Activated CD8-positive, alpha-beta memory T cell treated with anti-CD3 and anti-CD28 coated beads, Interleukin-2, amount 50 U/mL, for 4 hours (primary cell): ENCODE measurements around the gene SLC13A3.

ENCODE experiments used
- DNase-seq: peaks from one replicate; pipeline ENCODE4 v3.0.0-alpha.2; 2020

Gene SLC13A3

DNA sequence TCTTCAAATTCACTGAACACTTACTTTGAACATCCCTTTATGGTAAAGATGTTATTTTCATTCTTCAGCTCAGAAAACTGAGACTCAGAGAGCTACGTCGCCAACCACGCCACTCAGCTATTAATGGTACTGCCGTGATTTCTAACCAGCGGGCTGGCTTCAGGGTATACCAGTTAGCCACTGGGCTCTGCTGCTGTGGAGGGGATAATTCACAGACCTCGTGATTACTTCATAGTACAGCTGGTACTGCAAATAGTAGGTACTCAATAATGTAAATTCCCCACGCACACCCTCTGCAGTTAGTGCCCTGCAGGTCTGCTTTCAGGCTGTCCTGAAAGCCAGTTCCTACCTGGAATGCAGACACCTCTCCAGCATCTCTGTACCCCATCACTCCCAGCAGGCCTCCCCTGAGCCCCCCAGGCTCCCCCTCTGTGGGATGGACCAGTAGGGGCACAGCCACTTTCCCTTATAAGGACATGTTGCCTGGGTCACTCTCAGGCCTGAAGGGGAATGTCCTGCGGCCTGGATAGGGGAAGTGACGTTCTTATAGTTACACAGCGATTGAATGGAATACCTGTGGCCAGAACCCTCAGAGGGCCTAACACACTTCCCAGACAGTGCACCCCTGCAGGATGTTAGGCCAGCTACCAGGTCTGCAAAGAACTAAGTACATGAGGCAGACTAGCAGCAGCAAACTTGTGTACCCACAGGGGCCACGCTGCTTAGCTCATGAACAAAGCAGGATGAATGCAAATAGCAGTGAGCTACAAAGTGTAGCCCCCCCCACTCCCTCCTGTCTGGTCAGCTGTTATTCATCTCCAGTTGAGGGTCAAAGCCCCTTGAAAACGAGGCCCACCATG lies 99.5 kb downstream of the SLC13A3 start:
- no peak for DNase-seq

DNA sequence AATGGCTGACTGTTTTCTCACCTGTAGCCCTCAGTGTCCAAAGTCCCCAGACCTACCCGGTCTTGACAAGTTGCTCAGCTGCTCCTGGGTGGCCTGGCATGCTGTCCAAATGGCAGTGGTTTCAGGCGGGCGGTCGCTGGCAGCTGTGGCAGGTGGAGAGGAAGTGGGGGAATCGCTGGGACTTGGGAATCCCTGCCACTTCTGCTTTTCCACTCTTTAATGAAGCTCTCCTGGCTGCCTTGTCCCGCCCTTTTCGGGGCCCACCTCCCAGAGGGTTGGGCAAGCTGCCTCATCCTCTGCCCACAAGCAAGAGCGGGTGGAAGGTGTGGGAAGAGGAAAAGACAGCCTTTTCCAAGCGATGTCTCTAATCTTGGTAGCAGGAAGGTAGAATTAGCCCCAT lies 100.8 kb downstream of the SLC13A3 start, which contains the start of gene OCSTAMP:
TSS of gene OCSTAMP (minus strand) at position 194 of the 400 bp plus-strand sequence. CDS start at position 100, 94 bp downstream.
- DNase-seq = no peak

DNA sequence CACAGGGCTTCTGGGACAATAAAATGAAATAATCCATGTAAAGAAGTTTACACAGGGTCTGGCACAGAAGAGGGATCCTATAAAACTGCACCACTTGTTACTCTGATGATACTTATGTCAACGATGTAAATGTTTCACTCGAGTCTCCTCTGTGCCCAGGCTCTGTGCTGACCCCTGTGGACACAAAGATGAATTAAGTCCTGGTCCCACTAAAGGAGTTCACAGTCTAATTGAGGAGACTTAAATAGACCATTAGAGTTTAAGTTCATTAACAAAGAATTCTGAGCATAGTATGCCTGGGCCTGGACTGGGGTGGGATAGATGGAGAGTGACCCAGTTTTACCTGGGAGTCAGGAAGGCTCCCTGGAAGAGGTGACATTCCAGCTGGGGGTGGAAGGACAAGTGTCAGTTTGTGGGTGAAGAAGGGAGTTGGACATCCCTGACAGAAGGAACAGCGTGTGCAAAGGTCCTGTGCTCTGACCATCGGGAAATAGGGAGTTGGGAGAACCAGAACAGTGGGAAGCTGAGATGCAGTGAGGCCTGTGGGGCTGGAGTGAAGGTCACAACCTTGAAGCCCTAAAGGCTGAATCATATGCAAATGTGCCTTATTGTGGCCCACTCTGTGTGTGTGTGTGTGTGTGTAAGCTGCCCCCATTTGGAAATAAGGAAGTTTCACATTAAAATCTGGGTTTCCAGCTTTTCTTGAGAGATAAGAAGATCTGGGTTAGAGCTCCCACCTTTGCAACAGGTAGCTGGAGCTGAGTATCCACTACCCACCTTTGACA lies 101.9 kb downstream of the SLC13A3 start:
- no peak for DNase-seq

DNA sequence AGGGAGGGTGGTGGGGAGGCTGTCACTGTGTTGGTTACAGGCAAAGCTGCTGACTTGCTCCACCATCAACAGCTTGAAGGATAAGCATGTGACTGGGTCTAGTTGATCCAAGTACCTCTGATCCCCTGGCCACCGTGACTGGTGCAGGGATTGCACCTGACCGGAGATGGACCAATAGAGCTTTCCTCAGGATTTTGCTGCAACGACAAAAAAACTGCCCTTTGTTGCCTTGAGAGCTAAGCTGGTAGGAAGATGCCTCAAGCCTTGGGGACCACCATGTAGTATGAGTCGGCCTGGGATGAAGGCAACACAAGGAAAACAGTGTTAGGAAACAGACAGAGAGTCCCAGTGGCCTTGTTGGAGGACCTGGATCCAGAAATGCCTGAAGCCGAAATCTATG lies 102.6 kb downstream of the SLC13A3 start:
- no peak for DNase-seq

DNA sequence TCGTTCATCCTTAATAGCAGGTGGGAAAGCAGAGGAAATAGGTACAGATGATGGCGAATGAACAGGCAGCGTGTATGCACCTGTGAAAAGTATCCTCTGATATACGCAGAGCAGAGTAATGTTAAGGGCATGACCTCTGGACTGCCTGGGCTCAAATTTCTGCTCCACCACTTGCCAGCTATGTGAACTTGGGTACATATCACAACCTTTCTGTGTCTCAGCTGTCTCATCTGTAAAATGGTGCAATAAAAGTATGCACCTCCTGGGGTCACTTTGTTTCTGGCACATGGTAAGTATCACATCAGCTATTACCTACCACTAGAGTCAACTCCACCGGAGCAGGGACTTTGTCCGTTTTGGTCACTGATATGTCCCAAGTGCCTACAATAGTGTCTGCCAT lies 103.3 kb downstream of the SLC13A3 start:
- no peak for DNase-seq

DNA sequence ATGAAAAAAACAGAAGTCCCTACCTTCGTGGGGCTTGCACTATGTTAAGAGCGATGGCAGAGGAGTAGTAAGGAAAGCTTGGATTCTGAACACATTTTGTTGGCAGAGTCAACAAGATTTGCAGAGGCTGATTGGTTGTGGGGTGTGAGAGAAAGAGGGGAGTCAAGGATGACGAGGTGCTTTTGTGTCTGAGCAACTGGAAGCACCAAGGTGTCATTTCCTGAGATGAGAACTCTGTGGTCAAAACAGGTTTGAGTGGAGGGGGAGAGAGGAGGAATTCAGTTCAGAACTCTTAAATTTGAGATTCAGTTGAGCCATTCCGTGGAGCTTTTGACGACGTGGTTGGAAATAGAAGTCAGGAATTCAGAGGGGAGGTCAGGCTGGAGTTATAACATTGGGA lies 104.3 kb downstream of the SLC13A3 start:
- DNase-seq = no peak

DNA sequence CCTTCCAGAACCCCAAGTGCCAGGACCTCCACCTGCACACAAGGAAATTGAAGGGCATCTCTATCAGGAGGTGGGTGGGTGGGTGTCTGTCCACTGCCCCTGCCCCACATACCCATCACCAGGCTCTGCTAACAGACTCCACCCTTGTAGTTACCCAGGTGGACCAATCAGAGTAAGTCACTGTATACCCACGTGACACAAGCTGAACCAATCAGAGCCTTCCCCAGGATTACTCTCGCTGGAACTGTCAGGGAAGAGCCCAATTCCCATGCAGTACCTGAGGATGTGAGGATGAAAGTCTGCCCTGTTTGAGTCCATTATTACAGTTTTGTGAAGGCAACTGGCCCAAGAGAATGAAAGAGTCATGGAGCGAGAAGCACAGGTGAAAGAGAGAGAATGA lies 105.0 kb downstream of the SLC13A3 start:
- DNase-seq = no peak

DNA sequence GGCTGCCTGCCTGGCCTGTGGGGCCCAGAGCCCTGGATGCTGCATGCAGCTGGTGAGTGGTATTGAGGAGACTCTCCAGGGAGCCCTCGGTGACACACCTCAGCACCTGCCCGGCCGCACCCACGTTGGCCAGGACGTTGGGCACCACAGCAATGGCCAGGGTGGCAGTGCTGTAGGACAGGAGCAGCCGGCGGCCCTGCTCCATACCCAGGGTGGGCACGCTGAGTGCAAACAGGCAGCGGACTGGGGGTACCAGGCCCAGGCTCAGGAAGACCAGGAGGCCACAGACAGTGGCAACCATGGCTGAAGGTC lies 105.5 kb downstream of the SLC13A3 start:
- no peak for DNase-seq

DNA sequence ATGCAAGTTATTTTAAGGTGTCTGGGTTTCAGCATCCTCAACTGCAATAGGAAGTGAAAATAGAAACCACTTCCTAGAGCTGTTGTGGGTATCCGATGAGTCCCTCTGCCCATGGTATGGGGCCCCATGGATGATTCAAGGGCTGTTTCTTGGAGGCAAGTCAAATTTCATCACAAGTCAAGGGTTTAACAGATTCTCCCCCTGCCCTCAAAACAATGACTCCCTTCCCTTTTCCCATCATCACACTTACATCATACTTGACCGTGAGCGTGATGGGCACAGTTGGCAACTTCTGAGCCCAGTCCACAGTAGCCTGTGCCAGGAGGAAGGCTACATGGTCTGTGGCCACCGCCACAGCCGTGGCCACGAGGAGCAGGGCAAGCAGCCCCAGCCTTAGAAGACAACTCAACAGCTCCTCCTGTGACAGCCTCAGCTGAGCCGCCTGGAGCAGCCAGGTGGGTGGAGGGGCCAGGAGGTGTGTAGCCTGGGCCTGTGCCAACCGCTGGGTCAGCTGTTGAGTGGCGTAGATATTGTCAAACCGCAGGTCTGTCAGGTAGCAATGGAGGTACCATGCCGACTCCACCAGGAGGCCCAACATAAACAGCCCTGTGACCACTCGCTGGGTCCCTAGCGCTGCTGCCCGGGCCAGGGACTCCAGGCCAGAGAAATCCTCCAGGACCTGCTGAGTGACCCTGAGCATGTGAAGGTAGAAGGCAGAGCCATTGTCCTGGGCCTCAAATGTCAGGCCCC lies 106.0 kb downstream of the SLC13A3 start:
- DNase-seq = no peak

DNA sequence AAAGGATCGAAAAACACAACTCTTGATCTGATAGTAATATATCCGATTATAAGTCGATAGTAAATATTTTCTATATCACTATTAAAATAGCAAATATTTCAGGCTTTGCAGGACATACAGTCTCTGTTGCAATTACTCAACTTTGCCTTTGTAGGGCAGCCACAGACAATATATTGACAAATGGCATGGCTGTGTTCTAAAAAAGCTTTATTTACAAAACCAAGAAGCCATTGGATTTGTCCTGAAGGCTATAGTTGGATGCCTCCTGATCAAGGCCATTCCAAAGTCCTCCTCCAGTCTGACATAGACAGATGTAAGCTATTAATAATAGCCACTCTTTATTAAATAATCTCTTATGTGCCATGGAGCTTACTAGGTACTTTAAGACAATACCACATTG lies 106.7 kb downstream of the SLC13A3 start:
- no peak for DNase-seq

DNA sequence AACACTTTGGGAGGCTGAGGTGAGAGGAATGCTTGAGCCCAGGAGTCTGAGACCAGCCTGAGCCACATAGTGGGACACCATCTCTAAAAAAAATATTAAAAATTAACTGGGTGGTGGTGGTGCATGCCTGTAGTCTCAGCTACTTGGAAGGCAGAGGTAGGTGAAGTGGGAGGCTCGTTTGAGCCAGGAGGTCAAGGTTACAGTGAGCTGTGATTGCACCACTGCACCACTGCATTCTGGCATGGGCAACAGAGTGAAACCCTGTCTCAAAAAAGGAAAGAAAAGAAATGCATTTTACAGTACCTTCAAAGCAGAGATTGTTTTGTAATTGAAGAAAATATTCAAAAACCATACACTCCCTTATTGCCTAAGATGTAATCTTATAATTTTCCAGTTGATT lies 107.3 kb downstream of the SLC13A3 start:
- no peak for DNase-seq

DNA sequence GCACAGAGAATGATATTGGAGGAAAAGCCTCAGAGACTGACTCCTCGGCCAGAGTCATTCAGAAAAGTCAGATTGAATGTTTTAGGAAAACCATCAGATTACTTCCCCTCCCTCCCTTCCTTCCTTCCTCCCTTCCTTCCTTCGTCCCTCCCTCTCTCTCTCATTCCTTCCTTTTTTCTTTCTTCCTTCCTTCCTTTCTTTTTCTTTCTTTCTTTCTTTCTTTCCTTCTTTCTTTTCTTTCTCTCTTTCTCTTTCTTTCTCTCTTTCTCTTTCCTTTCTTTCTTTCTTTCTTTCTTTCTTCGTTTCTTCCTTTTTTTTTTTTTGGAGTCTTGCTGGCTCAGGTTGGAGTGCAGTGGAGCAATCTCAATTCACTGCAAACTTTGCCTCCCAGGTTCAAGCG lies 108.2 kb downstream of the SLC13A3 start:
- DNase-seq = no peak

DNA sequence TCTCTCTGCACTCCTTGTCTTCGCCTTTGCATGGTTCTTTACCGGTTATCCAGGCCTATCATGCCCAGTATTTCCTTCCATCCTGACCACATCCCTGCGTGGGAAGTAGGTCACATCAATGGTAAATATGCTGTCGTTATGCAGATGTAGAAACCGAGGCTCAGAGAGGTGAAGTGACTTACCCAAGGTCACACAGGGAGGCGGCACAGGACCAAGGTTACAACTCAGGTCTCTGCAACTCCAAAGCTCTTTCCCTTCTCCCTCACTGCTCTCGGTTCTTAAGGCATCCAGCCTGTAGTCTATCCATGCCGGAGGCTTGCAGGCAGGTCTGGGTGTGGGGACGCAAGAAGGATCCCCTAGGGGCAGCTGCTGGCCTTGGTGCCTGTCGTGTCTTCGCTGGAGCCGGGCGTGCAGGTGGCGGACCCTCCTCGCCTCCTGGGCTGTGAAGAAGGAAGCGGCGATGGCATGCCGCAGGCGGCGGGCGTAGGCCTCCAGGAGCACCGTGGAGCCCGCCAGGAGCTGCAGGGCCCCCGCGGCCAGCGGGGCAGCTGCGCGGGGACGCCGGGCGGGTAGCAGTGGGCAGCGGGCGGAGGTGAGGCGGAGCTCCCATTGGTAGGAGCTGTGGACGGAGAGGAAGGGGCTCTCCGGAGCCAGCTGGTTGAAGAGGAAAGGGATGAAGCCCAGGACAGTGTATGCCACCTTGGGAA lies 109.9 kb downstream of the SLC13A3 start:
- no peak for DNase-seq

DNA sequence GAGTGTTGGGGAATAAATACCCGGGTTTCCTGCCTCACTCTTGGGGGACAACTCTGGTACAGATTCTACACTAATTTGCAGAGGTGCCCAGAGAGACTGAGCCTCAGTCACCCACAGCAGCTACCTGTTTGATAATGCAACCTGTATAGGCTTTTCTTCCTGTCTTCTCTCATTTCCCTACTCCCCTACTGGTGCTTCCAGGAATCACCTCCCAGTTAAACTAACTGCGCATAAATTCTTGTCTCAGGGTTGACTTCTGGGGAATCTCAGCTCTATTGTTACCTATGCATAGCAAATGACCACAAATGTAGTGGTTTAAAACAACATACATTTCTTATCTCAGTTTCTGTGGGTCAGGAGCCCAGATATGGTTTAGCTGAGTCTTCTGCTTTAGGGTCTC lies 112.1 kb downstream of the SLC13A3 start:
- no peak for DNase-seq

DNA sequence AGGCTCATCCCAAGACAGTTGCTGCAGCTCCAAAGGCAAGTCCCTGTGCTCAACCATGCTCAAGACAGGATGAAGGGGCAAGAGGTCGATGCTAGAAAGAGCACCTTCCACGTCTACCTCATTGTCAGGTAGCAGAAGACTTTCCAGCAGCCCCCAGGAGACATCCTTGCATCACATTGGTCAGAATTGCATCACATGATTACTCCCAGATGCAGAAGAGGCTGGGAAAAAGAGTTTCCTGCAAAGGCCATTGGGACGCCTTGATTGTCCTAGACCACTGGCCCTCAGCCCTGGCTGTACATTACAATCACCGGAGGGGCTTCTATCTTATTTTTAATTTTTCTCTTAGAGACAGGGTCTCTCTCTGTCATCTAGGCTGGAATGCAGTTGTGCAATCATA lies 120.6 kb downstream of the SLC13A3 start:
- no peak for DNase-seq

DNA sequence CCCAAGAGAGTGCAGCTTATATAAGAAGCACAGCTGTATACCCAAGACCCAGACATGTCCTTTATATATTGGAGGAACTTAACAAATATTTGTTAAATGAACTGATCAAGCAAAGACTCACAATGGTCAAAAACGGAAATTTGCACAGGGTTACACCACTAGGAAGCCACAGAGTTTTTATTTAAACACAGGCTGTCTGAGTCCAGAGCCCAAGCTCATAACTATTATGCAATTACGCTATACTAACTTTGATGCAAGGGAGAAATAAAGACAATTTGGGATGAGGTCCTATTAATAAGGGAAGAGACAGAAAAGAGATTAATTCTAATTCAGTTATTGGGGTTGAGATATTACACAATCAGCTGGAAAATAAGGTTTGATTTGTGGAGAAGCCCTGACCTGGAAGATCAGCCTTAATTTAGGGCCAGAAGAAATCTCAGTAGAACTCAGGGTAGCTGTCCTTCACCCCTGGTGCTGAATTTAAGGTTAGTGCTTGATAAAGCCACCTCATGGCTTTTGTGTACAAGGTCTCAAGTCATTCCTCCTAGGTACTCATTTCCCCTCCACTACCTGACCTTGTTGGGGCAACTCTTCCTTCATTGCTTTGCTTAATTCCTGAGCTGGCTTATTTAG lies 127.4 kb downstream of the SLC13A3 start:
- DNase-seq = no peak

DNA sequence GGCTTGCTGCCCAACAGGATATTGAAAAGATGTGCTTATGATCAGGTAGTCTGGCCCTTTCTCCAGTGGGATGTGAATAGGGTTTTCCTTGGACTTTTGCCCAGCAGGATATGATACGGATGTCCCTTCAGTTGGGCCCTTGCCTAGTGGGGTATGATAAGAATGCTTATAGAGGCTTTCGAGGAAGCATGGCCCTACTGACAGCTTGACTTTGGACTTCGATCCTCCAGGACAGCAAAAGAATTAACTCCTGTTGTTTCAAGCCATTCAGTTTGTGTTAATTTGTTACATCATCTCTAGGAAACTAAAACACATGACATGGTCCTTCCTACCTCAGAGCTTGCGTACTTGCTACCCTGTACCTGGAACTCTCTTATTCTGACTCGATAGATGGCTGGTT lies 128.2 kb downstream of the SLC13A3 start:
- DNase-seq = no peak

DNA sequence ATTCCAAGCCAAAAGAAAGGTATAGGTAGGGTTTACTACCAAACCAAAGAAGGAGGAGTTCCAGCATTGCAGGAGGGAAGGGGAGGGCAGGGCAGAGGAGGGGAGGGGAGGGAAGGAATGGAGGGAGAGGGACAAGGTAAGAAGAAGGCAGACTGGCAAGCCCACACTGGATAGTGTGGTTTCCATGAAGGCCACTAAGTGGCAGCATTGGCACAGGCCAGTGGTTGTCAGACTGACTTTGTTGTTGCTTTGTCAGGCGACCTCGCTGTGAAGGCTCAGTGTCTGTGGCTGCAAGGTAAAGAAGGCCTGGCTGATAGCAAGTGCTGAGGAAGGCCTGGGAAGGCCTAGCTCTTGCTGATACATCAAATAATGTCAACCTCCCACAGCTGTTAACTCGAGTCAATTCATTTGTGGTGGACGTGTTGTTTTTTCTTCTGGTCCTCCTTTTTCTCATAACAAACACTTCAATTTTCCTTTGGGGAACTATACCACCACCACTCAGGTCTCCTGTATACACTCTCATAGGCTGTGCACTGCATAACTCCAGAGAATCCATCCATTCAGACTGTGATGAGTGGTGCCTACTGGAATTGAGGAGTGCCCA lies 130.2 kb downstream of the SLC13A3 start:
- DNase-seq = peak; percentile 40

DNA sequence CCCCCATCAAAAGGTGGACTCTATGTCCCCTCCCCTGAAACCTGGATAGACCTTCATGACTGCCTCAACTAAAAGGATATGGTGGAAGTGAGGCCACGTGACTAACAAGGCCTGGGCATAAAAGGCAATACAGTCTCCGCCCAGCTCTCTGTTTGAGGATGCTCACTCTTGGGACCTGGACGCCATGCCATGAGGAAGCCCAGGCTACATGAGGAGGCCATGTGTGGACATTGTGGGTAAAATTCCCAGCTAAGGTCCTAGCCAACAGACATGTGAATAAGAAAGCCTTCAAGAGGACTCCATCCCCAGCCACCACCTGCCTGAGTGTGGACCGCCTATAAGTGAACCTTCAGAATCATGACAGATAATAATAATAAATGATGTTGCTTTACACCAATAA lies 130.7 kb downstream of the SLC13A3 start:
- no peak for DNase-seq

DNA sequence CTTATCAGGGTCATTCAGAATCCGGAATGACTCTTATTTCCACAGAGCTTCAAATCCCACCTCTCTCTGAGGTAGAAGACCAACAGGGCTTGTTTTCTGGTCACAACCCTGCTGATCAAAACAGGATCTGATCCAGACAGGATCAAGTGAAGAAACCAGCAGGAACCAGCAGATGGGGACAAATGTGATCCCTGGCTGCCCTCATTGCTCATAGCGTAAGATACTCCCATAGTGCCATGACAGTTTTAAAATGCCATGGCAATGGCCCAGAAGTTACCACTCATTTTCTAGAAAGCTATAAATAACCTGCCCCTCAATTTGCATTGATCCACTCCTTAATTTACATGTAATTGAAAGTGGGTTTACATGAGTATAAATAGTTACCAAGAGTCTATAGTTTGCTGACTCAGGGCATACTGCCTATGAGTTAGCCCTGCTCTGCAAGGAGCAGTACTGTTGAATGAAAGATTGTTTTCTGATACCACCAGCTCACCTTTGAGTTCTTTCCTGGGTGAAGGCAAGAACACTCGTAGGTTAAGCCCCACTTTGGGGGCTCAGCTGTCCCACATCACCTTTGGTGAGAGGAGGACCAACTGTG lies 131.7 kb downstream of the SLC13A3 start:
- no peak for DNase-seq
